ENCODE results near the gene PKP4. TPM values are rescaled to one million over a fixed set of nuclear protein-coding genes. Genes with fewer than 3 reads are reported as not detected.

The PKP4 gene, protein sequence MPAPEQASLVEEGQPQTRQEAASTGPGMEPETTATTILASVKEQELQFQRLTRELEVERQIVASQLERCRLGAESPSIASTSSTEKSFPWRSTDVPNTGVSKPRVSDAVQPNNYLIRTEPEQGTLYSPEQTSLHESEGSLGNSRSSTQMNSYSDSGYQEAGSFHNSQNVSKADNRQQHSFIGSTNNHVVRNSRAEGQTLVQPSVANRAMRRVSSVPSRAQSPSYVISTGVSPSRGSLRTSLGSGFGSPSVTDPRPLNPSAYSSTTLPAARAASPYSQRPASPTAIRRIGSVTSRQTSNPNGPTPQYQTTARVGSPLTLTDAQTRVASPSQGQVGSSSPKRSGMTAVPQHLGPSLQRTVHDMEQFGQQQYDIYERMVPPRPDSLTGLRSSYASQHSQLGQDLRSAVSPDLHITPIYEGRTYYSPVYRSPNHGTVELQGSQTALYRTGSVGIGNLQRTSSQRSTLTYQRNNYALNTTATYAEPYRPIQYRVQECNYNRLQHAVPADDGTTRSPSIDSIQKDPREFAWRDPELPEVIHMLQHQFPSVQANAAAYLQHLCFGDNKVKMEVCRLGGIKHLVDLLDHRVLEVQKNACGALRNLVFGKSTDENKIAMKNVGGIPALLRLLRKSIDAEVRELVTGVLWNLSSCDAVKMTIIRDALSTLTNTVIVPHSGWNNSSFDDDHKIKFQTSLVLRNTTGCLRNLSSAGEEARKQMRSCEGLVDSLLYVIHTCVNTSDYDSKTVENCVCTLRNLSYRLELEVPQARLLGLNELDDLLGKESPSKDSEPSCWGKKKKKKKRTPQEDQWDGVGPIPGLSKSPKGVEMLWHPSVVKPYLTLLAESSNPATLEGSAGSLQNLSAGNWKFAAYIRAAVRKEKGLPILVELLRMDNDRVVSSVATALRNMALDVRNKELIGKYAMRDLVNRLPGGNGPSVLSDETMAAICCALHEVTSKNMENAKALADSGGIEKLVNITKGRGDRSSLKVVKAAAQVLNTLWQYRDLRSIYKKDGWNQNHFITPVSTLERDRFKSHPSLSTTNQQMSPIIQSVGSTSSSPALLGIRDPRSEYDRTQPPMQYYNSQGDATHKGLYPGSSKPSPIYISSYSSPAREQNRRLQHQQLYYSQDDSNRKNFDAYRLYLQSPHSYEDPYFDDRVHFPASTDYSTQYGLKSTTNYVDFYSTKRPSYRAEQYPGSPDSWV
- 16.4 and 18.8 TPM in 2 replicates for total RNA-seq

GRCh38 chr2:158456309-158457066 lies at the start of gene PKP4, which contains the start of gene CCDC148:
Gene PKP4, plus strand, starts transcription at chr2:158456952. Its CDS starts 76,233 bp downstream, at chr2:158533185.
Gene CCDC148, minus strand, starts transcription at chr2:158456753. Its CDS starts 314 bp downstream, at chr2:158456439.

Other genes with a start within 250 kb of the PKP4 start
- 0.16 and 1.6 TPM in 2 replicates for gene CCDC148, start 199 bp upstream of the PKP4 start, total RNA-seq

All from cardiac atrium fibroblast (primary cell).